HPDE6-E6E7 (cell line): ENCODE measurements around the gene USHBP1.
"Not testable (repeated sequence)": the region's sequence is repeated elsewhere in the genome, so short reads cannot be mapped to it uniquely, and the experiment has no call there.

Experiments
- DNase-seq: peaks from one replicate; pipeline ENCODE4 v3.0.0; 2011; ENCODE audit warnings: missing footprints; ENCODE audit errors: extremely low spot score

The USHBP1 gene

GRCh38 chr19:17295551-17295950, 31.0 kb upstream of the USHBP1 start:
- not testable (repeated sequence) for DNase-seq

- DNase-seq = no peak
Measured at GRCh38 chr19:17294051-17294891, 29.7 kb upstream of the USHBP1 start.

- no peak for DNase-seq
Measured at GRCh38 chr19:17293605-17294004, 29.1 kb upstream of the USHBP1 start.

- peak; percentile 97 for DNase-seq
Measured at GRCh38 chr19:17292301-17293074, 27.9 kb upstream of the USHBP1 start.

GRCh38 chr19:17289489-17289888, 24.9 kb upstream of the USHBP1 start:
- no peak for DNase-seq

- DNase-seq = no peak
Measured at GRCh38 chr19:17286752-17287151, 22.2 kb upstream of the USHBP1 start.

- DNase-seq = no peak
Measured at GRCh38 chr19:17286263-17286662, 21.7 kb upstream of the USHBP1 start.

GRCh38 chr19:17285415-17286135, 21.0 kb upstream of the USHBP1 start:
- no peak for DNase-seq

GRCh38 chr19:17283504-17283996, 19.0 kb upstream of the USHBP1 start:
- DNase-seq = no peak

- DNase-seq = peak; percentile 82
Measured at GRCh38 chr19:17282488-17283125, 18.1 kb upstream of the USHBP1 start.

- peak; percentile 48 for DNase-seq
Measured at GRCh38 chr19:17281391-17282304, 17.1 kb upstream of the USHBP1 start, which contains the start of gene ANKLE1. TSS of gene ANKLE1 (plus strand) at chr19:17281901. CDS start at chr19:17281921, 20 bp downstream.

GRCh38 chr19:17279436-17279835, 14.9 kb upstream of the USHBP1 start:
- DNase-seq = no peak

- DNase-seq = no peak
Measured at GRCh38 chr19:17275441-17276175, 11.1 kb upstream of the USHBP1 start.

- DNase-seq = not testable (repeated sequence)
Measured at GRCh38 chr19:17274892-17275291, 10.3 kb upstream of the USHBP1 start.

GRCh38 chr19:17268754-17269153, 4.2 kb upstream of the USHBP1 start:
- DNase-seq = no peak

- DNase-seq = peak; percentile 99
Measured at GRCh38 chr19:17266975-17267788, 2.6 kb upstream of the USHBP1 start, which contains the start of gene BABAM1. TSS of gene BABAM1 (plus strand) at chr19:17267443. CDS start at chr19:17268807, 1,364 bp downstream.

- no peak for DNase-seq
Measured at GRCh38 chr19:17266589-17266974, 2.0 kb upstream of the USHBP1 start.

- DNase-seq = no peak
Measured at GRCh38 chr19:17266026-17266425, 1.5 kb upstream of the USHBP1 start.
